Measurements from ENCODE around the gene CLMN.
"Not testable (repeated sequence)": the region's sequence is repeated elsewhere in the genome, so short reads cannot be mapped to it uniquely, and the experiment has no call there.

CLMN gene

GRCh38 chr14:95288672-95289322, 30.9 kb downstream of the CLMN start:
- DNase-seq (ENCODE audit: low read depth in 3 of 3), result no peak

- DNase-seq (ENCODE audit: low read depth in 3 of 3), result no peak
Observed at GRCh38 chr14:95287176-95287754, 32.4 kb downstream of the CLMN start.

- DNase-seq (ENCODE audit: low read depth in 3 of 3), result no peak
Observed at GRCh38 chr14:95286645-95287044, 33.1 kb downstream of the CLMN start.

- no peak for DNase-seq (ENCODE audit: low read depth in 3 of 3)
Observed at GRCh38 chr14:95285566-95285965, 34.1 kb downstream of the CLMN start.

DNA sequence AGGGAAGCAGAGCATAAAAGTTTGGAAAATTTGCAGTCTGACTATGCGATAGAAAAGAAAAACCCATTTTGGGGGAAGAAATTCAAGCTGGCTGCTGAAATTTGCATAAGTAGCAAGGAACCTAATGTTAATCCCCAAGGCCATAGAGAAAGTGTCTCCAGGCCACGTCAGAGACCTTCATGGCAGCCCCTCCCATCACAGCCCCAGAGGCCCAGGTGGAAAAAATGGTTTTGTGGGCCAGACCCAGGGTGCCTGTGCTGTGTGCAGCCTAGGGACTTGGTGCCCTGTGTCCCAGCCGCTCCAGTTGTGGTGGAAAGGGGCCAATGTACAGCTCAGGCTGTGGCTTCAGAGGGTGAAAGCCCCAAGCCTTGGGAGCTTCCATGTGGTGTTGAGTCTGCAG, 35.9 kb downstream of the CLMN start:
- DNase-seq (ENCODE audit: low read depth in 3 of 3), result not testable (repeated sequence)

- DNase-seq (ENCODE audit: low read depth in 3 of 3), result not testable (repeated sequence)
Observed at GRCh38 chr14:95282986-95283380, 36.7 kb downstream of the CLMN start.

DNA sequence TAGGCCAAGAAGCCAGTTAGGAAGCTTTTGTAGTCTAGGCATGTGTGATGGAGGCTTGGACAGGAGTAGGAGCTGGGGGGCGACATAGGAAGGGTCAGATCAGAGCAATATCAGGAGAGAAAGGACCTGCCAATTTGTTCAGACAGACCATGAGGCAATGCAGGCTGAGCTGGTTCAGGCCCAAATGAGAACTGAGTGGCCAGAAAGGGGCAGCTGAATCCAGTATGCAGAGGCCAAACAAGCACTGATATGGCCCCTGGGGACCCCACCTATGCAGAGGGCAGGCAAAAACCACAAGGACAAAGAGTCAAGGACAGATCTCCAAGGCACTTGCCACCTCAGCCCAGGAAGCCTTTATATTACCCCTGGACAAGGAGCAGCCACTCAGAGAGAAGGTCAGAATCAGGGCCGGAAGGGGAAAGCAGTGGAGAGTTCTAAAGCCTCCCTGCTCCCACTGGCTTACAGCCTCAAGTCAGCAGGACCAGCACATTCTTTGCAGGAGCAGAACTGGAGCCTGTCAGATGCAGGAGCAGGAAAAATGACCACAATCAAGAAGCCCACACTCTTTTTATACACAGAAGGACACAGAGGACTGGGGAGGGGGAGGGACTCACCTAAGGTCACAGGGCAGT, 37.2 kb downstream of the CLMN start:
- no peak for DNase-seq (ENCODE audit: low read depth in 3 of 3)

GRCh38 chr14:95281560-95282176, 38.0 kb downstream of the CLMN start:
- DNase-seq (ENCODE audit: low read depth in 3 of 3), result no peak

DNA sequence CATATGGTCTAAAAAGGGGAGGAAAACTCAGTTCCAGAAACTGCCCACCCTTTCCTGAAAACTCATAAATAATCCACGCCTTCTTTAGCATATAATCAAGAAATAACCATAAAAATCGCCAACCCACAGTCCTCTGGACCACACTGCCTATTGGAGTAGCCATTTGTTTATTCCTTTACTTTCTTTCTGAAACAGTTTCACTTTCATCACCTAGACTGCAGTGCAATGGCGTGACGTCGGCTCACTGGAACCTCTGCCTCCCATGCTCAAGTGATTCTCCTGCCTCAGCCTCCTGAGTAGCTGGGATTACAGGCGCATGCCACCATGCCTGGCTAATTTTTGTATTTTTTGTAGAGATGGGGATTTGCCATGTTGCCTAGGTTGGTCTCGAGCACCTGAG, 44.2 kb downstream of the CLMN start:
- DNase-seq (ENCODE audit: low read depth in 3 of 3), result no peak

GRCh38 chr14:95274874-95275273, 44.8 kb downstream of the CLMN start:
- DNase-seq (ENCODE audit: low read depth in 3 of 3), result no peak

GRCh38 chr14:95274279-95274678, 45.4 kb downstream of the CLMN start:
- no peak for DNase-seq (ENCODE audit: low read depth in 3 of 3)

GRCh38 chr14:95273001-95273978, 46.4 kb downstream of the CLMN start:
- no peak for DNase-seq (ENCODE audit: low read depth in 3 of 3)

DNA sequence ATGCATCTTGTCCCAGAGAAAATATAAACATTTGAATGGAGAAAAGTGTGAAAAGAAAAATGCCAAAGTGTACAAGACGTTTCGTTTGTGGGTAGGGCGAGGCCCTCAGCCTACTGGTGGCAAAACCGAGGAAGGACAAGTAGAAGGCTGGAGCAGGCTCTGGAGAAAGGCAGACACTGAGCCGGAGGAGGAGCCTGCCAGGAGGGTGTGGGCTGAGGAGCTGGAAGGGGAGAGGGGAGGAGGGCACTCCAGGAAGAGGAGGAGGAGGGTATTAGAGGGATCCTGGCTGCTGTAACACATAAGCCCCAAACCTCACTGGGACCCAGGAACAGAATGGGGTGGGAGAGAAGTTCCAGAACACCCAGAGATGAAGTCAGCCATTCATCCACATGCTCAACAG, 47.7 kb downstream of the CLMN start:
- DNase-seq (ENCODE audit: low read depth in 3 of 3), result no peak

- no peak for DNase-seq (ENCODE audit: low read depth in 3 of 3)
Observed at GRCh38 chr14:95270203-95270602, 49.5 kb downstream of the CLMN start.

GRCh38 chr14:95269493-95269892, 50.2 kb downstream of the CLMN start:
- DNase-seq (ENCODE audit: low read depth in 3 of 3), result no peak

GRCh38 chr14:95268350-95268749, 51.4 kb downstream of the CLMN start:
- DNase-seq (ENCODE audit: low read depth in 3 of 3), result no peak

DNA sequence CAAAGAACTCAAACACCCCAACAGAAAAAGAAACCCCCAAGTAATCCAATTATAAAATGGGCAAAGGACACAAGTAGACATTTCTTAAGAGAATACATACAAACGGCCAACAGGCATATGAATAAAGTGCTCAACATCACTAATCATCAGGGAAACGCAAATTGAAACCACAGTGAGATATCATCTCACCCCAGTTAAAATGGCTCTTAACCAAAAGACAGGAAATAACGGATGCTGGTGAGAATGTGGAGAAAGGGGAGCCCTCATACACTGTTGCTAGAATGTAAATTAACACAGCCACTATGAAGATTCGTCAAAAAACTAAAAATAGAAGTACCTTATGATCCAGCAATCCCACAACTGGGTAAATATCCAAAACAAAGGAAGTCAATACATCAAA, 52.4 kb downstream of the CLMN start:
- no peak for DNase-seq (ENCODE audit: low read depth in 3 of 3)

DNA sequence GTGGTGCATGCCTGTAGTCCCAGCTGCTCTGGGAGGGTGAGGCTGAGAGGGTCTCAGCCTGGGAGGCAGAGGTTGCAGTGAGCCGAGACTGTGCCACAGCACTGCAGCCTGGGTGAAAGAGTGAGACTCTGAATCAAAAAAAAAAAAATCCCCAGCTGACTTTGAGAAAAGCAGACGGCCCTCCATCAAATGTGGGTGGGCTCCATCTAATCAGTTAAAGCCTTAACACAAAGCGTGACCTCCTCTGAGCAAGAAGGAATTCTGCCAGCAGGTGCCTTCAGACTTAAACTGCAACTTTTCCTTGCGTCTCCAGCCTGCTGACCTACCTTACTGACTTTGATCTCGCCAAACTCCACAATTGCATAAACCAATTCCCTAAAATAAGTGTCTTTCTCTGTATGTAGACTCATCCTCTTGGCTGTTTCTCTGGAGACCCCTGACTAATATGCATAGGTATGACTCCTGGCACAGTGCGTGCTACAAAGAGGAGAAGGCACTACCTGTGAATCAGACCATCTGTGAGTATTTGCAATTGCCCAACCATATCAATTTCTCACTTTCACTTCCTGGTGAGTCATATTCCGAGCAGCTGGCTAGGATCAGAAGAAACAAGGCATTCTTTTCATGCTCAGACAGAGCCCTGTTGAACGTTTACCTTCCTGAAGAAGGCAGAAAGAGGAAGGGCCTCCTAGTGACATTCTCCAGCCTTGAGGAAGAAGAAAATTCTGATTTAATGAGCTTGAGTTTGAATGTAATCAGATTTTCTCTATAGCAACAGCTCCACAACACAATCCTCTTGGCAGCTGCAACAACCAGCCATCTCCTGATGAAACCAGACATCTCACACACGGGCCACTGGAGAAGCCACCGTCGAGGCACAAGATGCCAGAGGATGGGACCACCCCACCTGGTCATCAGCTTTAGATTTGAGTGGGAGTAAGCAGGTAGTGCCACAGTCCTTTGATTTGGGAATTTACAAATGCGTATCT, 54.3 kb downstream of the CLMN start:
- peak; percentile 22 to 39 (median 27) for DNase-seq (ENCODE audit: low read depth in 3 of 3)

DNA sequence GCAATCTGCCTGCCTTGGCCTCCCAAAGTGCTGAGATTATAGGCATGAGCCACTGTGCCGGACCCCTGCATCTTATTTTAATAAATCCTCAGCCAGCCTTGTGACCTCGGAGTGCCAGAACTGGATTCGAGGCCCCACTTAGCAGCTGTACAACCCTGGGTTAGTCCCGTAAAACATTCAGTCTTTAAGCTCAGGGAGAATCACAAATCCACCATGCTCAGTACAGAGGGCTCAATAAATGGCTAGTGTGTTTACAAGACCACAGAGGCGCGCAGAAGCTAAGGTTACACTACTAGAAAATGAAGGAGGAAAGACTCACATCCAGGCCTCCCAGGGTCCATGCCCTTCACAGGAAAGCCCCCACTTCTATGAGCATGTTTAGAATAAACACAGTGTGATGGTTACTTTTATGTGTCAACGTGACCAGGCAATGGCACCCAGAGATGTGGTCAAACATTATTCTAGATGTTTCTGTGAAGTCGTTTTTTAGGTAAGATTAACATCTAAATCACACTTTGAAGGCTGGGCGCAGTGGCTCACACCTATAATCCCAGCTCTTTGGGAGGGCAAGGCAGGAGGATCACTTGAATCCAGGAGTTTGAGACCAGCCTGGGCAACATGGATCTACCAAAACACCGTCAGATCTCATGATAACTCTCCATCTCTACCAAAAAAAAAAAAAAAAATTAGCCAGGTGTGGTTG, 55.3 kb downstream of the CLMN start:
- no peak for DNase-seq (ENCODE audit: low read depth in 3 of 3)
